Measurements from ENCODE around the gene ARID1B.

The ARID1B gene

DNA sequence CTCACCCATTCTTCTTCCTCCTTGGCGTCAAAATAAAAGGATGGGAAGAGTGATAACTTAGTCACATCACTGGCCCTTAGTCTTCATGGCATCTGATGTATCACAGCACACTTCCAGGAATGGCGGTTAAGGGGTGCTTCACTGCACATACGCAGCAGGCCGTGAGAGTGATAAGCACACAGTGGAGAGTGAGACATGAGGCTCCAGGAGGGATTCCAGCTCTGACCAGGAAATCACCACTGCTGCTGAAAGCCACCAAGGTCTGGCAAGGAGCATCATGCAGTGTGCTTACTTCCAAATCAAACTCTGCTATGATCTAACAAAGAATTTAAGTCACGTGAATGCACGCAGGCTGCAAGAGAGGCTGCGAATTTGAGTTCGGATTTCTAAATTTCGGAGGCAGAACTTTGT lies 62.4 kb downstream of the ARID1B start:
- no peaks in the 10 kb centered on the region for H3K4me1 ChIP-seq (ENCODE audit: insufficient read depth, poor library complexity, severe bottlenecking)
- peaks cover 13% of the 10 kb centered on the region for H3K36me3 ChIP-seq (ENCODE audit: low read depth)
- DNase-seq (ENCODE audit: low spot score) (no peak), ATAC-seq (ENCODE audit: low read depth) (no peak)
- no peaks in the 10 kb centered on the region for H3K9me3 ChIP-seq (ENCODE audit: severe bottlenecking)
- TF ChIP-seq, protein P1, sequence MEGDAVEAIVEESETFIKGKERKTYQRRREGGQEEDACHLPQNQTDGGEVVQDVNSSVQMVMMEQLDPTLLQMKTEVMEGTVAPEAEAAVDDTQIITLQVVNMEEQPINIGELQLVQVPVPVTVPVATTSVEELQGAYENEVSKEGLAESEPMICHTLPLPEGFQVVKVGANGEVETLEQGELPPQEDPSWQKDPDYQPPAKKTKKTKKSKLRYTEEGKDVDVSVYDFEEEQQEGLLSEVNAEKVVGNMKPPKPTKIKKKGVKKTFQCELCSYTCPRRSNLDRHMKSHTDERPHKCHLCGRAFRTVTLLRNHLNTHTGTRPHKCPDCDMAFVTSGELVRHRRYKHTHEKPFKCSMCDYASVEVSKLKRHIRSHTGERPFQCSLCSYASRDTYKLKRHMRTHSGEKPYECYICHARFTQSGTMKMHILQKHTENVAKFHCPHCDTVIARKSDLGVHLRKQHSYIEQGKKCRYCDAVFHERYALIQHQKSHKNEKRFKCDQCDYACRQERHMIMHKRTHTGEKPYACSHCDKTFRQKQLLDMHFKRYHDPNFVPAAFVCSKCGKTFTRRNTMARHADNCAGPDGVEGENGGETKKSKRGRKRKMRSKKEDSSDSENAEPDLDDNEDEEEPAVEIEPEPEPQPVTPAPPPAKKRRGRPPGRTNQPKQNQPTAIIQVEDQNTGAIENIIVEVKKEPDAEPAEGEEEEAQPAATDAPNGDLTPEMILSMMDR (IDR thresholded peaks at IDR 0.05; ENCODE audit: poor library complexity, severe bottlenecking), result no peak
- no peak overlapping the region for H3K27ac ChIP-seq (ENCODE audit: poor library complexity, severe bottlenecking)
- H3K4me3 ChIP-seq (ENCODE audit: severe bottlenecking), result no peak overlapping the region
- H3K27me3 ChIP-seq (ENCODE audit: insufficient read depth, poor library complexity, severe bottlenecking), result no peaks in the 10 kb centered on the region

DNA sequence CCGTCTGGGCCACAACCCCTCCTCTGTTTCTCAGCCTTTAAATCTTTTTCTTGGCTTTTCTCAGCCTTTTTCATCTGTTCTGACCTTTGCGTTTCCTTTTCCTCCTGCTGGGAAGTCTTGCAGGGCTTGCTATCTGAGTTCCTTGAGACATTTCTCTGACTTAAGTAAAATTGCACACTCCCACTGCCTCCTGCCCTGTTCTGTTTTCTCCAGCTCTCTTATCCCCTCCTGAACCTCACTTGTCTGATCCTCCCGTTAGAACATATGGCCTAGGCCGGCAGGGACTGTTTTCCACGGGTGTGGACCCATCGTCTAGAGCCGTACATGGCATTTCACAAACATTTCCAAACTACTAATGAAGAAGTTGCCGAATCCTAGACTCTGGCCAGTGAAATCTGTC lies 63.0 kb downstream of the ARID1B start:
- Histone ChIP-seq H3K9me3 (ENCODE audit: severe bottlenecking) (no peaks in the 10 kb centered on the region), H3K36me3 (ENCODE audit: low read depth) (peaks cover 13% of the 10 kb centered on the region), H3K27ac (ENCODE audit: poor library complexity, severe bottlenecking) (no peak overlapping the region), H3K4me1 (ENCODE audit: insufficient read depth, poor library complexity, severe bottlenecking) (peaks cover 3% of the 10 kb centered on the region), H3K4me3 (ENCODE audit: severe bottlenecking) (no peak overlapping the region), H3K27me3 (ENCODE audit: insufficient read depth, poor library complexity, severe bottlenecking) (no peaks in the 10 kb centered on the region)
- no peak for DNase-seq (ENCODE audit: low spot score)
- TF ChIP-seq, protein P1 (IDR thresholded peaks at IDR 0.05; ENCODE audit: poor library complexity, severe bottlenecking), result no peak
- no peak for ATAC-seq (ENCODE audit: low read depth)

- no peaks in the 10 kb centered on the region for H3K27me3 ChIP-seq (ENCODE audit: insufficient read depth, poor library complexity, severe bottlenecking)
- no peak for ATAC-seq (ENCODE audit: low read depth)
- TF ChIP-seq, protein P1 (IDR thresholded peaks at IDR 0.05; ENCODE audit: poor library complexity, severe bottlenecking), result no peak
- H3K4me3 ChIP-seq (ENCODE audit: severe bottlenecking), result no peak overlapping the region
- no peak overlapping the region for H3K27ac ChIP-seq (ENCODE audit: poor library complexity, severe bottlenecking)
- no peaks in the 10 kb centered on the region for H3K9me3 ChIP-seq (ENCODE audit: severe bottlenecking)
- no peak for DNase-seq (ENCODE audit: low spot score)
- H3K4me1 ChIP-seq (ENCODE audit: insufficient read depth, poor library complexity, severe bottlenecking), result peaks cover 6% of the 10 kb centered on the region
- peaks cover 10% of the 10 kb centered on the region for H3K36me3 ChIP-seq (ENCODE audit: low read depth)
Measured at GRCh38 chr6:156840606-156841005, 63.4 kb downstream of the ARID1B start.

- ATAC-seq (ENCODE audit: low read depth), result no peak
- TF ChIP-seq, protein P1 (IDR thresholded peaks at IDR 0.05; ENCODE audit: poor library complexity, severe bottlenecking), result no peak
Measured at GRCh38 chr6:156841508-156841907, 64.3 kb downstream of the ARID1B start.

DNA sequence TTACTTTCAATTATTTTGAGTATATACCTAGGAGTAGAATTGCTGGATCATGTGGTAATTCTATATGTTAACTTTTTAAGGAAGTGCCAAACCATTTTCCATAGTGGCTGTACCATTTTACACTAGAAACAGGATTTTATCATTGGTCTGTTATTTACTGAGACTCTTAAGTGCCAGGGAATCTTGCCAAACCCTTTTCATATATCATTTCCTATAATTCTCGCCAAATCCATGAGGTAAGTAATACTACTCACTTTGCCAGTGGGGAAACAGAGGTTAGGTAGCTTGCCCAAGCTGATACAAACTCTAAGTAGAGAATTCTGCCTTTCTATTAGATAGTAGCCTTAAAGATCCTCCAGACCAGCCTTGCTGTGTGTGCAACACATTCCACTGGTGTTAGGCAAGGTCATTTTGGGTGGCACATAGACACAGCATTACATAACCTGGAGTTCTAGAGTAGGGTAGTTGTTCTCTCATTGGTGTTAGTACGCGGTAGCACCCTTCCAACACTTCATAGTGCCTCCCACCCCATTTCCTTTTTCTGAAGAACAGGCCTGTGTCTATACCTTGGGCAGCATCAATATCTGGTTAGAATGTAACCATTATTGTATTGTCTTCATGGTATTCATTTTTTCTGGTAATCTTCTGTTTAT lies 65.5 kb downstream of the ARID1B start:
- H3K9me3 ChIP-seq (ENCODE audit: severe bottlenecking), result no peaks in the 10 kb centered on the region
- no peaks in the 10 kb centered on the region for H3K36me3 ChIP-seq (ENCODE audit: low read depth)
- no peak overlapping the region for H3K27ac ChIP-seq (ENCODE audit: poor library complexity, severe bottlenecking)
- TF ChIP-seq, protein P1 (IDR thresholded peaks at IDR 0.05; ENCODE audit: poor library complexity, severe bottlenecking), result no peak
- no peak overlapping the region for H3K4me3 ChIP-seq (ENCODE audit: severe bottlenecking)
- H3K4me1 ChIP-seq (ENCODE audit: insufficient read depth, poor library complexity, severe bottlenecking), result peaks cover 6% of the 10 kb centered on the region
- ATAC-seq (ENCODE audit: low read depth) (no peak), DNase-seq (ENCODE audit: low spot score) (no peak)
- no peaks in the 10 kb centered on the region for H3K27me3 ChIP-seq (ENCODE audit: insufficient read depth, poor library complexity, severe bottlenecking)

More at GRCh38 chr6:156841508-156841907, 64.3 kb downstream of the ARID1B start:
- H3K9me3 ChIP-seq (ENCODE audit: severe bottlenecking), result no peaks in the 10 kb centered on the region
- no peaks in the 10 kb centered on the region for H3K27me3 ChIP-seq (ENCODE audit: insufficient read depth, poor library complexity, severe bottlenecking)
- no peak for DNase-seq (ENCODE audit: low spot score)
- peaks cover 6% of the 10 kb centered on the region; the same call in 1 of the 2 replicates for H3K36me3 ChIP-seq (ENCODE audit: low read depth)
- H3K4me1 ChIP-seq (ENCODE audit: insufficient read depth, poor library complexity, severe bottlenecking), result peaks cover 6% of the 10 kb centered on the region
- no peak overlapping the region for H3K27ac ChIP-seq (ENCODE audit: poor library complexity, severe bottlenecking)
- no peak overlapping the region for H3K4me3 ChIP-seq (ENCODE audit: severe bottlenecking)
